HuH-7.5 (cell line): ENCODE measurements around the gene ANO6.
"Not testable (repeated sequence)": the region's sequence is repeated elsewhere in the genome, so short reads cannot be mapped to it uniquely, and the experiment has no call there.

ENCODE experiments used
- DNase-seq: peaks from one replicate; pipeline ENCODE4 v3.0.0; 2011; ENCODE audit warnings: low spot score

The ANO6 gene

GRCh38 chr12:45348311-45348710, 132.4 kb downstream of the ANO6 start:
- DNase-seq = no peak

- DNase-seq = no peak
Measured at GRCh38 chr12:45348986-45349385, 133.1 kb downstream of the ANO6 start.

- no peak for DNase-seq
Measured at GRCh38 chr12:45349916-45350315, 134.0 kb downstream of the ANO6 start.

- no peak for DNase-seq
Measured at GRCh38 chr12:45350861-45351260, 135.0 kb downstream of the ANO6 start.

GRCh38 chr12:45351921-45352670, 136.2 kb downstream of the ANO6 start:
- no peak for DNase-seq

- DNase-seq = no peak
Measured at GRCh38 chr12:45353944-45354343, 138.0 kb downstream of the ANO6 start.

GRCh38 chr12:45354399-45354798, 138.5 kb downstream of the ANO6 start:
- no peak for DNase-seq

- no peak for DNase-seq
Measured at GRCh38 chr12:45355730-45356129, 139.8 kb downstream of the ANO6 start.

GRCh38 chr12:45356822-45357538, 141.1 kb downstream of the ANO6 start:
- DNase-seq = no peak

- DNase-seq = no peak
Measured at GRCh38 chr12:45357539-45358417, 141.9 kb downstream of the ANO6 start.

GRCh38 chr12:45362291-45362690, 146.4 kb downstream of the ANO6 start:
- DNase-seq = no peak

- no peak for DNase-seq
Measured at GRCh38 chr12:45363903-45364302, 148.0 kb downstream of the ANO6 start.

GRCh38 chr12:45368841-45369489, 153.1 kb downstream of the ANO6 start:
- no peak for DNase-seq

- no peak for DNase-seq
Measured at GRCh38 chr12:45377815-45378214, 161.9 kb downstream of the ANO6 start.

- DNase-seq = no peak
Measured at GRCh38 chr12:45379261-45379660, 163.4 kb downstream of the ANO6 start.

- no peak for DNase-seq
Measured at GRCh38 chr12:45381351-45381750, 165.5 kb downstream of the ANO6 start.

GRCh38 chr12:45388545-45388944, 172.7 kb downstream of the ANO6 start:
- DNase-seq = no peak

- no peak for DNase-seq
Measured at GRCh38 chr12:45389426-45389825, 173.5 kb downstream of the ANO6 start.

GRCh38 chr12:45397499-45397898, 181.6 kb downstream of the ANO6 start:
- not testable (repeated sequence) for DNase-seq

- DNase-seq = no peak
Measured at GRCh38 chr12:45398552-45398951, 182.7 kb downstream of the ANO6 start.

GRCh38 chr12:45400991-45401390, 185.1 kb downstream of the ANO6 start:
- DNase-seq = no peak

GRCh38 chr12:45402288-45402687, 186.4 kb downstream of the ANO6 start:
- DNase-seq = no peak
